CD14-positive monocyte (primary cell): ENCODE data around the gene BTN2A1. TPM values are rescaled to one million over a fixed set of nuclear protein-coding genes. Genes with fewer than 3 reads are reported as not detected.

Experiments used
- DNase-seq, 3 donors: peaks; one replicate each; pipeline ENCODE4 v3.0.0-alpha.2; 2011 to 2022
- H2AFZ ChIP-seq: 2 replicates; pipeline ENCODE4 v1.6.0; 2012; ENCODE audit warnings: mild to moderate bottlenecking, low read depth, low read length, inconsistent platforms; ENCODE audit not compliant: insufficient read depth, poor library complexity, severe bottlenecking
- H3K27ac ChIP-seq, 2 donors: 1 replicate in 1 of 2; 2 replicates in 1 of 2; pipeline ENCODE4 v1.5.1; 2012 to 2013; ENCODE audit warnings: low read length in 2 of 2, control low read depth in 1 of 2, inconsistent platforms in 1 of 2, low read depth in 1 of 2, mild to moderate bottlenecking in 1 of 2
- H3K27me3 ChIP-seq, 2 donors: one replicate each; pipeline versions ENCODE4 v1.6.0 to v1.6.1; 2011 to 2013; ENCODE audit warnings: low read length in 2 of 2; ENCODE audit not compliant: control insufficient read depth in 2 of 2, insufficient read depth in 2 of 2
- H3K36me3 ChIP-seq, 2 donors: replicated peaks in 1 of 2; 1 replicate in 1 of 2; 2 replicates in 1 of 2; pipeline versions ENCODE4 v1.5.1 to v1.6.1; 2012 to 2013; ENCODE audit warnings: low read length in 2 of 2, control low read depth in 1 of 2, inconsistent platforms in 1 of 2, mild to moderate bottlenecking in 1 of 2; ENCODE audit not compliant: insufficient read depth in 2 of 2, control insufficient read depth in 1 of 2
- H3K4me1 ChIP-seq, 2 donors: 1 replicate in 1 of 2; 2 replicates in 1 of 2; pipeline versions ENCODE4 v1.5.1 to v1.6.1; 2012 to 2013; ENCODE audit warnings: low read length in 2 of 2, control low read depth in 1 of 2, inconsistent platforms in 1 of 2, mild to moderate bottlenecking in 1 of 2, moderate library complexity in 1 of 2; ENCODE audit not compliant: insufficient read depth in 2 of 2, control insufficient read depth in 1 of 2
- H3K4me2 ChIP-seq: replicated peaks from 2 replicates; pipeline ENCODE3; 2012; ENCODE audit warnings: low read length, moderate library complexity, mild to moderate bottlenecking; ENCODE audit not compliant: poor library complexity, severe bottlenecking; ENCODE audit errors: extremely low read depth
- H3K4me3 ChIP-seq, 3 experiments: fragments of 200-600 bp in 1 of 3; sonication (generic) in 1 of 3; replicated peaks in 1 of 3; 1 replicate in 2 of 3; 2 replicates in 1 of 3; pipeline ENCODE4 v1.5.1; 2011 to 2013; ENCODE audit warnings: low read length in 3 of 3, mild to moderate bottlenecking in 3 of 3, control low read depth in 2 of 3, low read depth in 2 of 3, inconsistent platforms in 1 of 3, moderate library complexity in 1 of 3
- H3K79me2 ChIP-seq: 2 replicates; pipeline ENCODE4 v1.6.0; 2012; ENCODE audit warnings: mild to moderate bottlenecking, control low read depth, inconsistent platforms, low read length, moderate library complexity; ENCODE audit not compliant: insufficient read depth
- H3K9ac ChIP-seq: 2 replicates; pipeline ENCODE4 v1.6.0; 2017; ENCODE audit warnings: low read length, mild to moderate bottlenecking; ENCODE audit not compliant: insufficient read depth, poor library complexity, severe bottlenecking
- H3K9me3 ChIP-seq, 2 donors: replicated peaks in 1 of 2; 1 replicate in 1 of 2; 2 replicates in 1 of 2; pipeline versions ENCODE4 v1.5.1 to v1.6.1; 2012 to 2013; ENCODE audit warnings: low read length in 2 of 2, control low read depth in 1 of 2; ENCODE audit not compliant: control insufficient read depth in 1 of 2, insufficient read depth in 1 of 2
- H4K20me1 ChIP-seq: 2 replicates; pipeline ENCODE4 v1.6.0; 2012; ENCODE audit warnings: mild to moderate bottlenecking, low read length, control low read depth, moderate library complexity; ENCODE audit not compliant: insufficient read depth
- H3K27ac Mint-ChIP-seq, 7 donors: one replicate each; pipeline ENCODE4 v1.8.0; 2020; ENCODE audit warnings: mild to moderate bottlenecking in 7 of 7, mixed read lengths in 7 of 7, moderate library complexity in 6 of 7, inconsistent platforms in 2 of 7
- H3K27me3 Mint-ChIP-seq, 3 donors: one replicate each; pipeline ENCODE4 v1.8.0; 2021 to 2022; ENCODE audit warnings: low read depth in 3 of 3, mild to moderate bottlenecking in 3 of 3, mixed read lengths in 3 of 3, moderate library complexity in 3 of 3, inconsistent platforms in 1 of 3
- H3K36me3 Mint-ChIP-seq, 2 donors: one replicate each; pipeline ENCODE4 v1.8.0; 2020; ENCODE audit warnings: mixed read lengths in 2 of 2, inconsistent platforms in 1 of 2, mild to moderate bottlenecking in 1 of 2
- H3K4me1 Mint-ChIP-seq: one replicate; pipeline ENCODE4 v1.8.0; 2020; ENCODE audit warnings: mild to moderate bottlenecking, mixed read lengths
- H3K4me3 Mint-ChIP-seq, 2 donors: one replicate each; pipeline ENCODE4 v1.8.0; 2020; ENCODE audit warnings: mild to moderate bottlenecking in 2 of 2, mixed read lengths in 2 of 2, moderate library complexity in 1 of 2
- H3K9me3 Mint-ChIP-seq, 7 donors: one replicate each; pipeline ENCODE4 v1.8.0; 2020 to 2022; ENCODE audit warnings: mixed read lengths in 7 of 7, mild to moderate bottlenecking in 6 of 7, moderate library complexity in 6 of 7, inconsistent platforms in 2 of 7
- CTCF ChIP-seq: fragments of 200-600 bp; IDR thresholded peaks from one replicate; pipeline ENCODE4 v1.8.0; 2022; ENCODE audit warnings: antibody characterized with exemption, mild to moderate bottlenecking
- WGBS: methylation state at CpG from one replicate; pipeline ENCODE4 v1.1.5; 2013; ENCODE audit warnings: missing lambda C conversion rate; ENCODE audit not compliant: insufficient coverage; 5-methylcytosine and 5-hydroxymethylcytosine counted together
- intact Hi-C, 2 donors: fragments of 100-400 bp; cut with micrococcal nuclease; formaldehyde crosslinking; loops; one replicate each; pipeline versions ENCODE4 v1.15.0 to v1.15.1; 2023
- polyA plus RNA-seq, 3 donors: library from polyadenylated mRNA; depleted of rRNA in 1 of 3; unstranded in 2 of 3; stranded (reverse) in 1 of 3; fragments of 300-500 nt in 2 of 3; fragments of >200 nt in 1 of 3; fragmentation: Illumina TruSeq in 2 of 3; gene quantifications; 1 replicate in 2 of 3; 2 replicates in 1 of 3; pipeline ENCODE4 v1.2.3, GENCODE V29; 2012 to 2021

BTN2A1 gene
- polyA plus RNA-seq, 3 donors, result 4.3 to 66.4 (median 10.8) TPM

DNA sequence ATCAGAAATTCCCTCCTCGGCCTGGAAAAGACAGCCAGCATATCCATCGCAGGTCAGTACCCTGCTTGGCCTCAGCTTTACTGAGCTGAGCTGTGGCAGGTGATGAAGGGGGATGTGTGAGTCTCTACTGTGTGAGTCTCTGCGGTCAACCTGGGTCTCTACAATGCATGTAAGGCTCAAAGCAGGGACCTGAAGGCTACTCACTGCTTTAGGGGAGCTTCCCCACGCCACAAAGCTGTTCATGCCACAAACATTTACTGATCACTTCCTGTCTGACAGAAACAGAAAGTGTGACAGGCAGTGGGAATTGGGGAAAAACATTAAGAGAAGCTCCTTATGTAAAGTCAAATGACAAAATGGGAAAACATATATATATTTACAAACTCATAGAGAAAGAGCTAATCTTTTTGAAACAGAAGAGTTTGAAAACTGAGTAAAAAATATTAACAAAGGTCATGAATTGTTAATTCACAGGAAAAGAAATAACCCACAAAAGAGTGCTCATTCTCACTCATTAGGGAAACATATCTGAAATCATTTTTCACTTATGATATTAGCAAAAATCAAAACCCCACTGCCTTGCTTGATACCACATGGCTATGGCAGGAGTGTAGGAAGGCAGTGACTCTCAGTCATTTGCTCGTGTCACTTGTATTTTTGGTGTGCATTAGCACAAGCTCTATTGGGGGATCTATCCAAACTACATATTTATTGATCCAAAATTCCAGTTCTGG is 11.7 kb upstream of the BTN2A1 start:
- Histone ChIP-seq H3K9ac (no peak overlapping the region), H4K20me1 (no peaks in the 10 kb centered on the region), H3K4me2 (no peak overlapping the region), H3K79me2 (peaks cover 12% of the 10 kb centered on the region), H3K27ac (peak overlapping the region in 1 of 2 donors; percentile 49), H3K9me3 (no peaks in the 10 kb centered on the region), H3K36me3 (peaks cover 57 to 73% of the 10 kb centered on the region in 2 donors), H2AFZ (no peak overlapping the region), H3K4me1 (peaks cover 12 to 26% of the 10 kb centered on the region in 2 donors), H3K4me3 (no peak overlapping the region), H3K27me3 (no peaks in the 10 kb centered on the region)
- WGBS, result 90% methylated on average over 2 of the region's 5 CpGs
- no peaks in the 10 kb centered on the region for H3K9me3 Mint-ChIP-seq
- H3K27ac Mint-ChIP-seq, result peak overlapping the region in 3 of 7 donors; percentile 26 to 57 (median 47)
- peaks cover 29% of the 10 kb centered on the region for H3K4me1 Mint-ChIP-seq
- no peaks in the 10 kb centered on the region for H3K27me3 Mint-ChIP-seq
- H3K36me3 Mint-ChIP-seq, result peaks cover 63 to 67% of the 10 kb centered on the region in 2 donors
- H3K4me3 Mint-ChIP-seq, result no peak overlapping the region
- no peak for TF ChIP-seq CTCF
- no peak for DNase-seq
- intact Hi-C loops, result no loop called here

DNA sequence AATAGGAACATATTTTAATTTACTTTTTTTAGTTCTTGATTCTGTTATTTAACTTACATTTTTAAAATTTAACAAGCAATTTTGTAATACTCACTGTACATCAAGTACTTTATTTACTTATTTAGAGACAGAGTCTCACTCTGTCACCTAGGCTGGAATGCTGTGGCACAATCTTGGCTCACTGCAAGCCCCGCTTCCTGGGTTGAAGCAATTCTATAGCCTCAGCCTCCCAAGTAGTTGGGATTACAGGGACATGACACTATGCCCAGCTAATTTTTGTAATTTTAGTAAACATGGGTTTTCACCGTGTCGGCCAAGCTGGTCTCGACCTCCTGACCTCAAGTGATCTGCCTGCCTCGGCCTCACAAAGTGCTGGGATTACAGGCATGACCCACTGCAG is 10.5 kb upstream of the BTN2A1 start:
- Histone ChIP-seq H3K27me3 (no peaks in the 10 kb centered on the region), H3K4me2 (no peak overlapping the region), H3K79me2 (peaks cover under 1% of the 10 kb centered on the region), H3K4me3 (no peak overlapping the region), H3K27ac (no peak overlapping the region), H3K9me3 (no peaks in the 10 kb centered on the region), H4K20me1 (no peaks in the 10 kb centered on the region), H3K36me3 (peaks cover 60 to 84% of the 10 kb centered on the region in 2 donors), H2AFZ (no peak overlapping the region), H3K9ac (no peak overlapping the region), H3K4me1 (peaks cover 3 to 14% of the 10 kb centered on the region in 2 donors)
- H3K27ac Mint-ChIP-seq, result no peak overlapping the region
- DNase-seq, result no peak
- TF ChIP-seq CTCF, result no peak
- peaks cover 73 to 78% of the 10 kb centered on the region in 2 donors for H3K36me3 Mint-ChIP-seq
- intact Hi-C loops, result no loop called here
- H3K4me3 Mint-ChIP-seq, result no peak overlapping the region
- WGBS, result 100% methylated on average over 1 of the region's 5 CpGs
- no peaks in the 10 kb centered on the region for H3K27me3 Mint-ChIP-seq
- no peaks in the 10 kb centered on the region for H3K9me3 Mint-ChIP-seq
- peaks cover 20% of the 10 kb centered on the region for H3K4me1 Mint-ChIP-seq
